Hematopoietic multipotent progenitor cell treated with erythropoietin and hydrocortisone succinate and interleukin-3 and kit ligand, for 4 days (in vitro differentiated cells): ENCODE data around the gene NSUN4.

ENCODE experiments used
- DNase-seq: peaks from one replicate; pipeline ENCODE4 v3.0.0-alpha.2; 2015

The NSUN4 gene

GRCh38 chr1:46368791-46369190, 28.2 kb downstream of the NSUN4 start:
- no peak for DNase-seq

- peak; percentile 32 for DNase-seq
Measured at GRCh38 chr1:46369542-46370213, 29.1 kb downstream of the NSUN4 start.

- peak; percentile 77 for DNase-seq
Measured at GRCh38 chr1:46370214-46370633, 29.6 kb downstream of the NSUN4 start.

GRCh38 chr1:46372431-46372830, 31.8 kb downstream of the NSUN4 start:
- no peak for DNase-seq

- no peak for DNase-seq
Measured at GRCh38 chr1:46379996-46380395, 39.4 kb downstream of the NSUN4 start.

GRCh38 chr1:46380508-46380907, 39.9 kb downstream of the NSUN4 start:
- DNase-seq: no peak

GRCh38 chr1:46393510-46393909, 52.9 kb downstream of the NSUN4 start:
- peak; percentile 28 for DNase-seq

- peak; percentile 69 for DNase-seq
Measured at GRCh38 chr1:46394108-46394871, 53.7 kb downstream of the NSUN4 start, which contains the start of gene FAAH. TSS of gene FAAH (plus strand) at chr1:46394317. CDS start at chr1:46394349, 32 bp downstream.

- no peak for DNase-seq
Measured at GRCh38 chr1:46394872-46395465, 54.4 kb downstream of the NSUN4 start.

GRCh38 chr1:46396441-46397398, 56.1 kb downstream of the NSUN4 start:
- DNase-seq: no peak

GRCh38 chr1:46399307-46399706, 58.7 kb downstream of the NSUN4 start:
- no peak for DNase-seq

GRCh38 chr1:46400421-46400820, 59.8 kb downstream of the NSUN4 start:
- no peak for DNase-seq

- DNase-seq: peak; percentile 41
Measured at GRCh38 chr1:46401154-46401913, 60.7 kb downstream of the NSUN4 start.

GRCh38 chr1:46401964-46402626, 61.5 kb downstream of the NSUN4 start:
- DNase-seq: peak; percentile 59

- no peak for DNase-seq
Measured at GRCh38 chr1:46403916-46404315, 63.3 kb downstream of the NSUN4 start.

- peak; percentile 54 for DNase-seq
Measured at GRCh38 chr1:46404482-46405196, 64.0 kb downstream of the NSUN4 start.

GRCh38 chr1:46405197-46405555, 64.6 kb downstream of the NSUN4 start:
- no peak for DNase-seq

- DNase-seq: no peak
Measured at GRCh38 chr1:46405724-46406123, 65.1 kb downstream of the NSUN4 start.

- DNase-seq: no peak
Measured at GRCh38 chr1:46406881-46407608, 66.4 kb downstream of the NSUN4 start.

- no peak for DNase-seq
Measured at GRCh38 chr1:46407636-46408035, 67.0 kb downstream of the NSUN4 start.
